ENCODE results near the gene PHF19. TPM values are rescaled to one million over a fixed set of nuclear protein-coding genes. Genes with fewer than 3 reads are reported as not detected.

The PHF19 gene
- total and polyA plus RNA-seq, 2 of the 8 experiments (the other 6 are each of a cell fraction or from before 2014, with no cell fraction given), result 28.2 to 31.8 TPM

- TF ChIP-seq CEBPB (IDR thresholded peaks at IDR 0.05; ENCODE audit: low read depth, low read length), result no peak
These were observed 12.3 kb downstream of the PHF19 start (continued) for GRCh38 chr9:120864719-120865118.
